ENCODE data around the gene TUSC2. TPM values are rescaled to one million over a fixed set of nuclear protein-coding genes. Genes with fewer than 3 reads are reported as not detected.

The TUSC2 gene
- total and polyA plus RNA-seq, 9 of the 15 experiments (the other 6 are each of a cell fraction or from before 2014, with no cell fraction given): 2.8 to 67.5 (median 25.8) TPM

- no peaks in the 10 kb centered on the region for H3K9me1 ChIP-seq (ENCODE audit: control insufficient read depth, insufficient read depth, low read length)
- no peak overlapping the region for H2AFZ ChIP-seq (ENCODE audit: low read depth, low read length)
- intact Hi-C loops (cut with micrococcal nuclease) (no loop called here), in situ Hi-C loops (cut with MboI) (no loop called here)
- 21% methylated on average over 8 of the region's 9 CpGs for WGBS (ENCODE audit: insufficient coverage, low coverage, missing lambda C conversion rate)
- no peaks in the 10 kb centered on the region for H4K20me1 ChIP-seq (replicated peaks; ENCODE audit: control insufficient read depth, insufficient read depth, low read length)
- peaks cover 13 to 51% of the 10 kb centered on the region in 2 experiments; a peak in 4 of 5 replicates for H3K4me1 ChIP-seq (replicated peaks in 1 of 2; ENCODE audit: control insufficient read depth in 2 of 2, insufficient read depth in 2 of 2, low read length in 2 of 2)
- H3K27me3 ChIP-seq (ENCODE audit: control insufficient read depth in 2 of 2, insufficient read depth in 2 of 2, low read length in 2 of 2): no peaks in the 10 kb centered on the region
- no peak overlapping the region for H3K4me2 ChIP-seq (ENCODE audit: insufficient read depth, low read length)
- FAIRE-seq (no peak), DNase-seq (ENCODE audit: extremely low read depth in 1 of 4, low spot score in 3 of 4) (peak in 1 of 4 experiments; percentile 25), ATAC-seq (no peak)
- H3K79me2 ChIP-seq (ENCODE audit: control insufficient read depth, insufficient read depth, low read length): no peaks in the 10 kb centered on the region
- no peaks in the 10 kb centered on the region for H3K36me3 ChIP-seq (ENCODE audit: control insufficient read depth, insufficient read depth, low read length)
- BruUV-seq (replicated peaks): no TSS peak
- H3K27ac ChIP-seq (ENCODE audit: extremely low read depth, low read depth, low read length): no peak overlapping the region
- no peaks in the 10 kb centered on the region for H3K9me3 ChIP-seq (replicated peaks; ENCODE audit: control insufficient read depth, insufficient read depth, low read depth, low read length)
- ChIA-PET CTCF (ENCODE audit: low intra/inter-chr PET ratio) (no interaction called here), POLR2A (no interaction called here)
- TF ChIP-seq BHLHE40 (IDR thresholded peaks at IDR 0.05; ENCODE audit: low read length): peak; percentile 60
- TF ChIP-seq KDM1A (IDR thresholded peaks at IDR 0.05): peak in 1 of 2 experiments; percentile 56; a peak in 1 of 4 replicates
- no peak for TF ChIP-seq KDM4B (IDR thresholded peaks at IDR 0.05; ENCODE audit: borderline replicate concordance in 2 of 2, low read depth in 1 of 2)
- no peak for TF ChIP-seq HNRNPL (IDR thresholded peaks at IDR 0.05; ENCODE audit: low read depth, low read length)
- TF ChIP-seq ZNF766 (CRISPR knock-in tag; conservative IDR thresholded peaks at IDR 0.05): no peak
- TF ChIP-seq NFE2 (IDR thresholded peaks at IDR 0.05; ENCODE audit: low read depth): no peak
- no peak overlapping the region for H3K4me3 ChIP-seq
- peak overlapping the region in 1 of 2 experiments; percentile 43; a peak in 1 of 4 replicates for H3K9ac ChIP-seq (ENCODE audit: insufficient read depth in 1 of 2, low read depth in 2 of 2, low read length in 2 of 2)
Measured at GRCh38 chr3:50369012-50369670, 41.1 kb upstream of the TUSC2 start.
